Stimulated activated CD4-positive, alpha-beta T cell treated with anti-CD3 and anti-CD28 coated beads, TNF-alpha, amount 100 ng/mL, for 48 hours (primary cell): ENCODE results near the gene SCN7A.
A peak's percentile ranks its signal among the peaks of the same experiment; 100 is the strongest.

Experiments
- DNase-seq, 3 donors: peaks; one replicate each; pipeline ENCODE4 v3.0.0-alpha.2; 2020; ENCODE audit warnings: low read depth in 3 of 3

The SCN7A gene

GRCh38 chr2:166404831-166405568 lies 89.0 kb downstream of the SCN7A start:
- no peak for DNase-seq

- DNase-seq: no peak
Observed at GRCh38 chr2:166394245-166394644, 99.8 kb downstream of the SCN7A start.

DNA sequence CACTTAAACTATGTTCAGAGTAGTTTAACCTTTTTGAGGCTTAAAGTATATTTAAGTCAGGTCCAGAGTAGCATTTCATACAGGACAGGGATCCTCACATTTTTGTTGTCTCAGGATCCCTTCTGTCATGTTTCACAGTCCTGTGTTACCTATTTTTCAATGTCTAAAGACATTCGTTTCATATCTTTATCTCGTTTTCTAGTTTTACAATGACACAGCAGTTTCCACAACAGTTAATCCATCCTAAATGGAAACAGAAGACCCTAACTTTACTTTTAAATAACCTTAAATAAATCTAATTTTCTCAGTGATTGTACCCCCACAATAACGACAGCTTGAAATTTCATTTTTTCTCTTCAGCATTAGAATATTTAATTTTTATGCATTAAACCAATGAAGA lies 101.0 kb downstream of the SCN7A start:
- no peak for DNase-seq

DNA sequence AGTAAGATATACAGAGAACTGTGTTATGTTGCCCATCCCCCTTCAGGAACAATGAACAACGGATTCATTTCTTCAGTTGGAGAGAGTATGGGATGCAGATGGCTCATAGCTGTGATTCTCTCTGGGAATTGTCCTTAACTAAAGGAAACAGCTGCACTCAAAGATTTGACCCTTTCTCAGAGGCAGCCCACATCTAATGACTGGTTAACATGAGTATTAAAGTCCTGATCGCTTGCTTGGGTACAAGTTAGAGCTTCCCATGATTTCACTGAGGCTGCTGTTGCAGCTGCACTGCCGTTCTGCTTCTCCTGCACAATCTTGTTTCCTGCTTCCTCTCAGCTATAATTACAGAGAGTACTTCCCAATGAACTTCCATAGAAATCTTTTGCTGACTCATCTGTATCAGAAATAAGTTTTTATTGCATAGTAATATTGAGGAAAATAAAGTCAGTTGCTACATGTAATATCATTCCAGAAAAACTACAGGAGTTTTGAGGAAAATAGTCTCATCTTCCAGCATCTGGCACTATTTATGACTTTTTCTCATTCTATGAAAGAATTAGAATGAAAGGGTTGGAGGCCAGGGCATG lies 105.5 kb downstream of the SCN7A start:
- no peak for DNase-seq

DNA sequence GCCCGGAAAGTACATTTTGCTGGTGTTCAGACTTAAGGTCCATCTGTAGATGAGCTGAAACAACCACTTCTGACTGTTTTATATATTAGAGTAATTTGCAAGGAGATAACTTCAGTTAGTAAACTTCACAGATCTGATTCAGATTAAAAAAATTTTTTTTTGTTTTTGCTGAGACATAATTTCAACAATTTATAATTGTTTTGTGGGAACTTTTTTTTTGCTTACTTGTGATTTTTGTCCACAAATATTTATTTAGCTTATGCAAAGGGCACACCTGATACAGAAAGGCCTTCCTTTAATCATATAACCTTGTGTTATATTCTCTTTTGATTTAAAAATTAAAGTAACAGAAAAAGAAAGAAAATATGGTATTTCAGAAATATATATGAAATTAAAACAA lies 108.7 kb downstream of the SCN7A start:
- DNase-seq: no peak

GRCh38 chr2:166384774-166385173 lies 109.3 kb downstream of the SCN7A start:
- DNase-seq: no peak

DNA sequence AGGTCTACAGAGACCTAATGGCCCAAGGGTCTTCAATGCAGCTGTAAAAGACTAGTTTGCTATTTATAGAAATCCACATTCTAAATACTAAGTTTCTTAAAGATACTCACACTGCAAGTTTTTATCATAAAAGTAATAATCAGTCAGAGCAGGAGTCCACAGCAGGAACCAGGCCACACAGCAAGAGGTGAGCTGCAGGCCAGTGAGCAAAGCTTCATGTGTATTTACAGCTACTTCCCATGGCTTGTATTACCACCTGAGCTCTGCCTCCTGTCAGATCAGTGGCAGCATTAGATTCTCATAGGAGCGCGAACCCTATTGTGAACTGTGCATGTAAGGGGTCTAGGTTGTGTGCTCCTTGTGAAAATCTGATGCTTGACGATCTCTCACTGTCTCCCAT lies 111.6 kb downstream of the SCN7A start:
- no peak for DNase-seq

- DNase-seq: no peak
Observed at GRCh38 chr2:166380615-166381014, 113.4 kb downstream of the SCN7A start.

DNA sequence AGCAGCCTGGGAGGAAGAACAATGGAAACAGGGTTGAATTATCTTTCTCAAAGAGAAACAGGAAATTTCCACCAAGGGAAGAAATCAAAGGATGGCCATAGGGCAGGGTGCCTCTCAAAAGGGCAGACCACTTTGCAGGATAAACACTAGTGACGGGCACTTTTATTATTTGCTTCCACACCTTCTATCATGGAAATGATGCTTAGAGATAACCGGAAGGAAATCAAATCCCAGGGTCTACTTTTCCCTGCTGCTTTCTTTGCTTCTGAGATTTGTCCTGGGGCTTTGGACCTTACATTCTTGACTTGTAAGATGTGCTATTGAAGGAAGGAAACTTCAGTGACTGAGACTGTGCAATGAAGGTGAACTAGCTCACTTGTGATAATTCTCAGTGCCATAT lies 117.2 kb downstream of the SCN7A start:
- no peak for DNase-seq

DNA sequence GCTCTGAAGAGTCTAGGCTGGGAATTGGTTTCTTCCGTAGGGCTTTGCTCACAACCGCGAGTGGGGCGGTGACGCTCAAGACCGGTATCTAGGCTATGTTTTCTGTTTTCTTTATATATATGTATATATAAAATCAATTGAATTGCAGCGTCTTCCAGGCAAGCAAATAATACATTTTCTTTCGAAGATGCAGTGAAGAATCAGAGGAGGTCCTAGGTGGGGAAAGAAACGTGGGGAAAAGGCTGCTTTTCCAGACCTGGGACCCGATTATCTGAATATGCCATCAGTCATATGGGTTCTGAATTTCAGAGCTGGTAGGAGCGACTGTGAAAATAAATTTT lies 117.6 kb downstream of the SCN7A start:
- DNase-seq: no peak

DNA sequence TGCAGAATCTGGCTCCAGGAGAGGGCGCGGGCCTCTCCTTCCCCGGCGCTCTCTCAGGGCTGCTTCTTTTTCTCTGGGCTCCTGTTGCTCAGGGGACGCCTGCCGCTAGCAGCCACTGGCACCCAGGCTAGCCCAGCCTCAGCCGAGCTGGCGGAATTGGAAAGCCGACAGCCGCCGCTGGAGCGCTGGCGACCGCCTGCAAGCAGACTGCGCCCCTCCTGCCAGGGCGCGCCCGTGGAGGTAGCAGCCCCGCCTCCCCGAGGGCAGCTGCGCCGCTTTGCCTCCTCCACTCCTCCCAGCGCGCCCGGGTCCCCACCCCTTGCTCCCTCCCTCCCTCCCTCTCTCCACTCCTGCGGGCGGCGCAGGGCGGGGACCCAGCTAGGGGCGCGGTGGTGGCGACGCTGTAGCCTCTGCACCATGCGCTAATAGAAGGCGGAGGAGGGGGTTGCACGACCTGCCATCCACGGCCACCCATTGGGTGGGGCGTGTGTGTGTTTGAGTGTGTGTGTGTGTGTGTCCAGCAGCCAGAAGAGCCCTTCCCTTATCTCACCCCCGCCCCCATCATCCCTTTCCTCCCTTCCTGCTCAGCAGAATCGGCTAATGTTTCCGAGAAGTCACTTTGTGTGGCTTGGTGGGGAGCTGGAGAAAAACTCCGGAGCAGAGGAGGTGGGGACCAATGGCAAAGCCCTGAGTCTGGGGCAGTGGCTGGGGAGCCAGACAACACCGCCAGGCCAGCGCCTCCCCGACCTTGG lies 118.1 kb downstream of the SCN7A start, which contains the start of gene SCN9A:
SCN9A (minus strand) TSS at position 209 of the 752 bp plus-strand sequence. CDS start 64,188 bp downstream, outside the sequence.
- DNase-seq: peak in 1 of 3 donors; percentile 4

DNA sequence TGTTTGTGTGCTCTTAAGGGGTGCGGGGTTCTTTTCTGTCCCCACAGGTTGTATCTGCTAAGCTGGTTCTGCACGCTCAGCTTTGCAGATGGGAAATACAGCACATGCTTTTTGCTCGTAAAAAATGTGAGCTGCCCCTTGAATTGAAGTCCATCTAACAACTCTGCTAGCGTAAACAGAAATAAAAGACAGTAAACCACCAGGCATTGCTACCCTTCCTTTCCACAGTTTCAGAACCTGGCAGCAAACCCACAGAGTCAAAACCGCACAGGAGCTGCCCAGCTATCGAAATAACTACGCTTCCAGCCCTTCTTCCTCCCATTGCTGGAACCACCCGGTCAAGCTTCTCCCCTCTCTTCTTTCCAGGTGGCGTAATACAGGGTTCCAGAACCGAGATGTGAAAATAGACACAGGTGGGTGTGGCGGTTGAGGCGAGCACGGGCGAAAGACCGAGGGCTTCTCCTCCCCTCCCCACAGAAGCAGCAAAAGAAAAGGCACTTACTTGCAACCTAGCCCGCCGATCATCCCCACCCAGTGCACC lies 118.8 kb downstream of the SCN7A start:
- no peak for DNase-seq

DNA sequence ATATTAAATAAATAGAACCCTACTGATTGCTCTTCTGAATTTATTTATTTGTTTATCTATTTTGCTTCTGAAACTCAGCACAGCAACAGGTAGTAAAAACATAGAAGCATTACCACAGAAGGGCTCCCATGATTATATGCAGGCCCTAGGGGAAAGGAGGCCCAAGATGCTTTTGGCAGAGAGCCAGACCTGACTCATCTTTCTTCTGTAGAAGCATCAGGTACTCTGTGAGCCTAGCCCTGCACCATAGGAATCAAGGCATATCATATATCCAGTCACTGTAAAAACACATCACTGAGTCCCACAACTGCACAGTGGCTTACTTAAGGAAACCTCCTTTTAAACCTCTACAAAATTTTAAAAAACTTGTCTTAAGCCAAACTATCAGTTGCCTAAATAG lies 120.1 kb downstream of the SCN7A start:
- peak in 1 of 3 donors; percentile 21 for DNase-seq

- no peak for DNase-seq
Observed at GRCh38 chr2:166373539-166373938, 120.5 kb downstream of the SCN7A start.

- no peak for DNase-seq
Observed at GRCh38 chr2:166373105-166373504, 120.9 kb downstream of the SCN7A start.

- no peak for DNase-seq
Observed at GRCh38 chr2:166372046-166372445, 122.0 kb downstream of the SCN7A start.

DNA sequence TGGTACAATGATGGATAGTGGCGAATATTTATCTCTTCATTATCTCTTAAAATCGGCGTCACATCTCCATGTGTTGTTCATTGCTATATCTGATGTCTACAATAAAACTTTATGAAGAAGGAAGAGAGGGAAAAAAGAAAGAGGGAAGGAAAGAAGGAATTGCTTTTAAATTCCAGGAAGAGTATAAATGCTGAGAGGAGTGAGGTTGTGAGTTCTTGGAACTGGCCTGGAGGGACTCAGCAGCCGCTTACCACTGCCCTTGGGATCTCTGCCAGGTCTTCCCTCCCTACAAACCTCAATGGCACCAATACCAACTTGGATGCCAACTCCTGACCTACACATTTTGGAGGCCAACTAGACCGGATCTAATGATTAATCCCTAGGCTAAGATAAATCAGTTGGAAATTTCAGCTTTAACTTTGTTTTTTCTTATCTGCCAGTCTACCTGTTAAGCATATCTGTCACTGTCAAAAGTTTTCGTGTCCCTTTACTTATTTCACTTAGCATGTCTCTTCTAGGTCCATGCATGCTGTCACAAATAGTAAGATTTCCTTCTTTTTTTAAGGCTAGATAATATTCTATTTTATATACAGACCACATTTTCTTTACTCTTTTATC lies 128.1 kb downstream of the SCN7A start:
- no peak for DNase-seq

- no peak for DNase-seq
Observed at GRCh38 chr2:166365239-166365638, 128.8 kb downstream of the SCN7A start.

GRCh38 chr2:166364476-166365161 lies 129.4 kb downstream of the SCN7A start:
- no peak for DNase-seq

DNA sequence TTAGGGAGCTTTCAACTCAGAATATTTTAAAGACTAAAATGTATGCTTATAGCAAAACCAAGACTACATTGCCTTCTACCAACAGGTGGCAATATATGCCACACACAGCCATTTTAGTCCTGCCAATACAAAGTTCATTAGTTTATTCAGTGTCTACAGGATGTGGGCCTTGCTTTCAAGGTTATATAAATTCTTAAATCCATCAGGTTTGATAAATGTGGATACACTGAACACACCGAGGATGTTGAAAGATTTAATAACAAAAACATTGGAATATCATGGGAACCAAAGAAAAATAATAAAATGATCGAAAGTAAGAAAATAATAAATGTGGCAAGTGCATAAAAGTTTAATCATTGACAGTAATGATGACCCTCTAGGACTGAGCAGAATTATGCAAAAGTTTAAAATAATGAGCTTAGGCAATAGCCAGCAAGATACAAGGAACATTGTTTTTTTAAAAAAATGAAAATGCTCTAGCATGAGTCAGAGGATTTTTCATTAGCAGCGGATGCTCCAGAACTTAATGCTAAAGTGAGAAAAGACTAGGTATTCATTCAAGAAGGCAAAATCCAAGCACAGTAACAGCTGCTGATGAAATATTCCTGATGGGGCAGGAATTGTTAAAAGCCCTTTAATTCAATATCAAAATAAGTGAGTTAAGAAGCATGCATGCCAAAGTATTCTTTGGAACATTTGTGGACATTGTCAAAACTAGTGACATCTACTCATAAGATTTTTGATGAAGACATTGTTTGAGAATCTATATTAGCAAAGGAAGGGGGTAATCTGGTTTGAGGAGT lies 132.5 kb downstream of the SCN7A start:
- DNase-seq: no peak

DNA sequence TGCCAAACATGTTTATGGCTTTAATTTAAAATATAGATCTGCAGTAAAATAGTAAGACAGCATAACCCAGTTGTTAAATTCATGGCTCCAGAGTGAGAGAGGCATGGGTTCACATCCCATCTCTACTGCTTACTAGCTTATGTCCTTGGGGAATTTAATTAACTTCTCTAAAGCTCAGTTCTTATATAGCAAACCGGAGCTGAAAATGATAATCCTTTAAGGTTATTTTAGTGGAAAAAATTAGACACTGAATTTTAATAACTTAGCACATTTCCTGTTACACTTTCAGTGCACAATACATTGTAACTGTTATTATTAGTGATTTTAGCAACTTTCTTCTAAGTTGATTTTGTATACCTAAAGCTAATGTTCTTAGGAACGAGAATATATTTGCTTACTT lies 133.1 kb downstream of the SCN7A start:
- DNase-seq: no peak
